AG09319 (cell line): ENCODE measurements around the gene RSBN1L.
"Not testable (repeated sequence)": the region's sequence is repeated elsewhere in the genome, so short reads cannot be mapped to it uniquely, and the experiment has no call there.

Source experiments
- DNase-seq: peaks from one replicate; pipeline ENCODE4 v3.0.0-alpha.2; 2010; ENCODE audit warnings: low read depth; ENCODE audit errors: extremely low read depth
- TF ChIP-seq, protein P1 (sequence below): IDR thresholded peaks from 2 replicates; pipeline ENCODE4 v1.5.1; 2011; ENCODE audit warnings: low read depth, mild to moderate bottlenecking, inconsistent platforms, low read length, moderate library complexity

RSBN1L gene

DNA sequence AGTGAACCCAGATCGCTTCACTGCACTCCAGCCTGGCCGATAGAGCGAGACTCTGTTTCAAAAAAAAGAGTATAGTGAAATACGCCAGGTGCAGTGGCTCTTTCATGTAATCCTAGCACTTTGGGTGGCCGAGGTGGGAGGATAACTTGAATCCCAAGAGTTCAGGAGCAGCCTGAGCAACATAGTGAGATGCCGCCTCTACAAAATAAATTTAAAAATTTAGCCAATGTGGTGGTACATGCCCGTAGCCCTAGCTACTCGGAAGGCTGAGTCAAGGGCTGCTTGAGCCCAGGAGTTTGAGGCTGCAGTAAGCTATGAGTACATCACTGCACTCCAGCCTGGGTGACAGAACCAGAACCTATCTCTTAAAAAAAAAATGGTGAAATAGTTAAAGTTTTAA, 74.1 kb downstream of the RSBN1L start:
- DNase-seq = no peak
- TF ChIP-seq, protein P1, sequence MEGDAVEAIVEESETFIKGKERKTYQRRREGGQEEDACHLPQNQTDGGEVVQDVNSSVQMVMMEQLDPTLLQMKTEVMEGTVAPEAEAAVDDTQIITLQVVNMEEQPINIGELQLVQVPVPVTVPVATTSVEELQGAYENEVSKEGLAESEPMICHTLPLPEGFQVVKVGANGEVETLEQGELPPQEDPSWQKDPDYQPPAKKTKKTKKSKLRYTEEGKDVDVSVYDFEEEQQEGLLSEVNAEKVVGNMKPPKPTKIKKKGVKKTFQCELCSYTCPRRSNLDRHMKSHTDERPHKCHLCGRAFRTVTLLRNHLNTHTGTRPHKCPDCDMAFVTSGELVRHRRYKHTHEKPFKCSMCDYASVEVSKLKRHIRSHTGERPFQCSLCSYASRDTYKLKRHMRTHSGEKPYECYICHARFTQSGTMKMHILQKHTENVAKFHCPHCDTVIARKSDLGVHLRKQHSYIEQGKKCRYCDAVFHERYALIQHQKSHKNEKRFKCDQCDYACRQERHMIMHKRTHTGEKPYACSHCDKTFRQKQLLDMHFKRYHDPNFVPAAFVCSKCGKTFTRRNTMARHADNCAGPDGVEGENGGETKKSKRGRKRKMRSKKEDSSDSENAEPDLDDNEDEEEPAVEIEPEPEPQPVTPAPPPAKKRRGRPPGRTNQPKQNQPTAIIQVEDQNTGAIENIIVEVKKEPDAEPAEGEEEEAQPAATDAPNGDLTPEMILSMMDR = no peak

DNA sequence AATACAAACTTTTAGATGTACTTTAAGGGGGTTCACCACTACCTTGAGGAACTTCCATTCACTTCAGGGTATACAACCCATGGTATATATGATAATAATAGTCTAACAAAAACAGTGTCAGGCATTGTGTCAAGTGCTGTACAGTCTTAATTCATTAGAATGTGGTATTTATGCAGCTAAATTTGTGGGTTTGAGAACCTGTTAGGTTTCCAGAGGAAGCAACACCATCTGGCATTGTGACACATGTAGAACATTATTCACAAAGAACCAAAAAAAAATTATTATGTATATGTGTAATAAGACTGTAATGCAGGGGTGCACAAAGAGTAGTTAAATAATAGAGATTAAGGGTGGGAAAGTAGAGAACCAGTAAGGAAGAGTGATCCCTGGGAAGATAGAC, 75.6 kb downstream of the RSBN1L start:
- DNase-seq = no peak

DNA sequence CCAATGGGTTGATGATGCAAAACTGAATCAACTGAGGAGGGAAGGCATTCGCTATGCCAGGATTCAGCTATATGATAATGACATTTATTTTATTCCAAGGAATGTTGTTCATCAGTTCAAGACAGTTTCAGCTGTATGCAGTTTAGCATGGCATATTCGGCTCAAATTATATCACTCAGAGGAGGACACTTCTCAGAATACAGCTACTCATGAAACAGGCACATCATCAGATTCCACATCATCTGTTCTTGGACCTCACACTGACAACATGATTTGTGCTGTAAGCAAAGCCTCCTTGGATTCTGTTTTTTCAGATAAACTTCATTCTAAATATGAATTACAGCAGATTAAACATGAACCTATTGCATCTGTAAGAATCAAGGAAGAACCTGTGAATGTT, 82.3 kb downstream of the RSBN1L start:
- TF ChIP-seq, protein P1 = no peak
- no peak for DNase-seq

More for the DNA sequence above, 75.6 kb downstream of the RSBN1L start:
- TF ChIP-seq, protein P1 = no peak

DNA sequence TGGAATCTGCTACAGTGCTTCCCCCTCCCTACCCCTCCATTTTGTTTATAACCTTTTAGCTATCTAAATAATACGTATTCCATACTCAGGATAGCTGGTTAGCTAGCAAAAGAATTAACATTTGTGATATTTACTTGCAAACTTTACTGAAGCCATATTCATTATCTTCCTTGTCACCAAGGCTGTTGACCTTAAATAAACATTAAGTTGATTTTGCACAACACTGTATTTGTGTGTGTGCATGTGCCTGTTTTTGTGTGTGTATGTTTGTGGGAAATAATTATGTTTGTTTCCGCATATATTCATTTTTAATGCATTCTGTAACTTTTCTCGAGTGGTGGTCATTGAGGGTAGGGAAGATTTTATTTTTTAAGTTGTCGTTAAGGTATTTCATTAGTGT, 86.1 kb downstream of the RSBN1L start:
- no peak for DNase-seq
- TF ChIP-seq, protein P1 = no peak

DNA sequence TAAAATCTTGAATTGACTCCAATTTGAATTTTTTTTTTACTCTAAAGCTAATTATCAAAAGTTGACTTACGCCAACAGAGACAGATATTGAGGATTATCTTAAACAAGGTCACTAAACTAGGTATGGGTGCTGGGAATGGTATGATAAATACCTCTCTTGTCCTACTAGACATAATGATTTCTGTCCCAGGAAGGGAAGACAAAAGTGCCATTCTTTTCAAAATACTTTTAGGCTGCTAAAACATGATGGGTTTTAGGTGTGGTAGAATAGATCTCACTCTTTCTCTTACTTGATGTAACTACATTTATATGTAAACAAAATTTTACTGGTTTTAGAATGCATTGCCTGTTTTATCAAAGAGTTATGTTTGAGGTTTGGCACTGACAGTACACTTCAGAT, 86.9 kb downstream of the RSBN1L start:
- TF ChIP-seq, protein P1 = no peak
- no peak for DNase-seq

DNA sequence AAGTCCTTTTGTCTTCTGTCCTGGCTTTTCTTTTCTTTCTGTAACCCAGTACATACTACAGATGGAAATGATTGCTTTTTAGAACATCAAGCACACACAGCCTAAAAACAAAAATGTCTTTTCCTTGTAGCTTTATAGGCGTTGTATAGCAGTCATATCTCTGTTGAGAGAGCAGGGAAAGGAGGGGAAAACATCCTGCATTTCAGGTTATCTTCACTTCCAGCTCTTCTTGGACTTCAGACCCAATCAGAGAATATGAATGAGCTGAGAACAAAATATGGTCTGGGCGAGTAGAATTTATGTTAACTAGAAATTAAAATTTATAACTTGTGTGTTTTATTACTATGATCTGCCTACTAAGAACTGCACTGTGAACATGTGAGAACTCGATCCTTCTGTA, 87.3 kb downstream of the RSBN1L start:
- TF ChIP-seq, protein P1 = no peak
- no peak for DNase-seq

DNA sequence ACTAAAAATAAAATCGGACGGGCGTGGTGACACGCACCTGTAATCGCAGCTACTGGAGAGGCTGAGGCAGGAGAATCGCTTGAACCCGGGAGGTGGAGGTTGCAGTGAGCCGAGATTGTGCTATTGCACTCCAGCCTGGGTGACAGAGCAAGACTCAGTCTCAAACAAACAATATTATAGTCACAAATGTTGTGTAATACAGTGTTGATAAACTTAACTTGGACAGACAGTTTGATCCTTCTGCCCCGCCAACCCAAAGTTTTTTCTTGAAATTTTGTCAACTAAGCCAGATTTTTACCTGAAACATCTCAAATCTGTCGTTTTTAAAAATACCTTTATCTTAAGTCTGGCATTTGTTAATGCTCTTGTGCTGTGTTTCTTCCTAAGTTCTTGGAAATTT, 88.2 kb downstream of the RSBN1L start:
- not testable (repeated sequence) for DNase-seq

DNA sequence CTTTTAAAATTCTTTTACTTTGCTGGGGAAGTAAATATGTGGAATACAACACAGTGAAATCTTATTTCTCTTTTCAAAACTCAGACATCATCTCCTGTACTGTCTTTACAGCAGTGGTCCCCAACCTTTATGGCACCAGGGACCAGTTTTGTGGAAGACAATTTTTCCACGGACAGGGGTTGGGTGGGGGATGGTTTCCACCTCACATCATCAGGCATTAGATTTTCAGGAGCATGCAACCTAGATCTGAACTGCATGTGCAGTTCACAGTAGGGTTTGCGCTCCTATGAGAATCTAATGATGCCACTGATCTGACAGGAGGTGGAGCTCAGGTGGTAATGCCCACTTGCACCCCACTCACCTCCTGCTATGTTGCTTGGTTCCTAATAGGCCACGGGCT, 89.8 kb downstream of the RSBN1L start:
- no peak for DNase-seq
- TF ChIP-seq, protein P1 = no peak
